OCI-LY1 (cell line): ENCODE measurements around the gene EFHC2.

Experiments
- CTCF ChIP-seq: fragments of 200-600 bp; sonication (generic), shearing (Covaris generic); IDR thresholded peaks from 2 replicates; pipeline ENCODE4 v1.5.1; 2017; ENCODE audit warnings: mild to moderate bottlenecking, antibody characterized with exemption, low read length, moderate library complexity, mixed read lengths
- EZH2 ChIP-seq: fragments of 200-600 bp; sonication (generic), shearing (Covaris generic); IDR thresholded peaks from 2 replicates; pipeline ENCODE4 v1.8.0; 2017; ENCODE audit warnings: borderline replicate concordance, mixed run types, mild to moderate bottlenecking, antibody characterized with exemption, low read length, moderate library complexity, mixed read lengths

DNA sequence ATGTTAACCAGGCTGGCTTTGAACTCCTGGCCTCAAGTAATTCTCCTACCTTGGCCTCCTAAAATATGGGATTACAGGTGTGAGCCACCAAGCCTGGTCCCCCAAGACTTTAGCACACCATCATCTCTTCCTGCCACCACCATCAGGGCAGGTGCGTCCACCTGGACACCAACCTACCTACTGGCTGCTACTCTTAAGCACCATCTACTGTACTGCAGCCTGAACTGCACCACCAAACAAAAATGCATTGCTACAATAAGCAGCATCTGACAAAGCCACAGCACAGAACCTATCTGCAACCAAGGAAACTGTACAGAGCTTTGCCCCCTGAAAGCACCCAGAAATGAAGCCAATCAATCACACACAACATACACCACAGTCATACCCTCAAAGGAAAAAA is 139.7 kb downstream of the EFHC2 start:
- TF ChIP-seq CTCF, result no peak; the same call in 1 of the 2 replicates
- TF ChIP-seq EZH2, result no peak
